Raji (cell line): Measurements from ENCODE around the gene PKNOX2.

ENCODE experiments used
- POLR2A ChIP-seq: IDR thresholded peaks from 2 replicates; pipeline ENCODE4 v1.6.1; 2011; ENCODE audit warnings: low read depth, low read length, control low read depth; ENCODE audit not compliant: insufficient read depth

The PKNOX2 gene

DNA sequence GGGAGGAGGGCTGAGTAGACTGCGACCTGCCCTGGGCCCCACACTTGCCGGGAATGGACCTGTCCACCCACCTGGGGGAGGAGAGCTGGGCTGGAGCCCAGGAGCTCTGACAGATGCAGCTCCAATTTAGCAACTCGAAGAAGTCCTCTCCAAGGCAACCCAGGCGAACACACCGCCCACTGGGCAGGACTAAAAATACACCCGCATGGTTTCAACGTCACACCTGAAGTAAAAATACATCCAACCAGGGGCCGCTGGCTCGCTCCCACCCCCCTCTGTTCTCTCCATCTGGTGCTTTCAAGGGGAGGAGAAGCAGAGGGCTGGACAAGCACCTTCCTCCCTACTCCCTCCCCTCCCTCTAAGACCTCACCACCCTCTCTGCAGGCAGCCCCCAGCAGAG lies 211.6 kb downstream of the PKNOX2 start:
- TF ChIP-seq POLR2A = no peak

DNA sequence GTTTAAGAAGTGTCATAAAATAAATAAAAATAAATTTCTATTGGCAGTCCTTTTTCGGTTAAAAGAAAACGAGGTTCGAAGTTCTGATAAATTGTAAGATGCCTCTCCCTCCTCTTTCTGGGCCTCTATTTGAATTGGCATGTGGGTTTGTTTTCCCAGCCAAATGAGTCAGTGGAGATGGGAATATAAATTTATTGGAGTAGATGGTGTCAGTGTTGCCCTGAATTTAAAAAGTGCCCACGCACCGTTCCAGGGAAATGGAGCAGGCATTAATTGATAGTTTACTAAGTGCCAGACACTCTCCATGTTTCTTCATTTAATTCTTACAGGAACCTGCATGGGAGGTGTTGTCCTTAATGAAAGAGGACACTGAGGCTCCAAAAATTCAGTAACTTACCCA lies 212.3 kb downstream of the PKNOX2 start:
- TF ChIP-seq POLR2A = no peak

DNA sequence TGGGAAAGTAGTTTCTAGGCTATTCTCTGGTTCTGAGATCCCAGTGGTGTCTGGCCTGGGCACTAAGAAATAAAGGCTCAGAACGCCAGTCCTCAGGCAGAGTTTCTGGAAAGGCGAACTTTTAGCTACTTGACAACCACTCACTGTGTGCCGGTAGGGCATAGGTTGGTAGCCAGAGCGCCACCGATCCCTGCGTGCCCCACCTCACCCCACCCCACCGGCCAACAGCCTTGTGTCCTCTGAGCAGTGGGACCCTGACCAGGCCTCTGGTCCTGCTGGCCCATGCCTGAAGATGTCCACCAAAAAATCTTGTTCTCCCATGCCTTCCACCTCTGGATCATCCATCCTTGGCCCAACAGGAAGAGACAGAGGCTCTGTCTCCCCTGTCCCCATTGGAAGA lies 213.5 kb downstream of the PKNOX2 start:
- no peak for TF ChIP-seq POLR2A

DNA sequence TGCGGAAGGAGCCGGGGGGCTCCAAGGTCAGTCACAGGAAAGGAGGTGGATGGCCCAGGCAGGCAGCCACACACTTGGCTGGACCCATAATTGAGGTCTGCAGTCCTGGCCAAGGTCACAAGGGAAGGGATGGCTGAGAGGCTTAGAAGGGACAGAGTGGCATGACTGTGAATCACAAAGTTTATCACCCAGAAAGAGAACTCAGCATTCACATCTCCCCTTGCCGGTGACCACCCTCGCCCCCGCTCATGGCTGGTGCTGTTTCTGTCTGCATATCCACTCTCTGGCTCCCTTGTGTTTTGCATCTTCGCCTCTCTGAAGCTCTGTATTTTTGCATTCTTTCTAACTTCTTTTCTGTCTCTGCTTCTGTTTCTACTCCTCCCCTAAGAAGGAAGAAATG lies 214.0 kb downstream of the PKNOX2 start:
- TF ChIP-seq POLR2A = no peak

DNA sequence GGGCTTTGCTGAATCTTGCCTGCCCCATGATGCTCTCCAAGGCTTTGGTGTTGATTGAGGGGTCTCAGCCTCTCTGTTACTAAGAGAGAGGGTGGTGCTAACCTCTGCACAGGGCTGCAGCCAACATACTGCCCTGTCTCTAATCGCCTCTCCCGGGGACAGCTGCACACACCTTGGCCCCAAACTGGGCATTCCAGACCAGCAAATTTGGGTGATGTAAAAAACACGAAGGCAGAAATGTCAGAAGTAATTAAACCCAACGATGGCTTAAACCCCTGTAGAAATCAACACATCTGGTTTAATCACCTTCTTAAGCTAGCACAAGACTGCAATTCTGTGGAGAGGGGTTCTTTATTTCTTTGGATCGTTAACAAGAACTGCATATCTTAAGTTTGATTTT lies 215.0 kb downstream of the PKNOX2 start:
- TF ChIP-seq POLR2A = no peak

DNA sequence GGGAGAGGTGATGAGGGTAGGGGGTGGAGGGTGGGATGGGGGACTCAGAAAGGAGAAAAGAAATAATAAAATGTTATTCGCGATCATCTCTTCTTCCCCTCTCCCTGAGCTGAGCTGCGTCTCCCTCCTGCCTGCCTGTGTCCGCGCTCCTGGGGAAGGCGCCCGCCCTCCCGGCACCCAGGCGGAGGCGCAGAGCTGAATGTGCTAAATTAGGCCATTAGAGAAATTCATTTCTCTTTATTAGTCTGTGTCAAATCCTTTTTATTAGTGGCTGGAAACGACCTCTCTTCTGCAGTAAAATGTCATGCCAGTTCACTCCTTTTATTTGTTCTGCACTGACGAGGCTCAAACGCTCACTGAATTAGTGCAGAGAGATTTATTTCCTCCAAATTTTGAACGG lies 215.4 kb downstream of the PKNOX2 start:
- TF ChIP-seq POLR2A = no peak

DNA sequence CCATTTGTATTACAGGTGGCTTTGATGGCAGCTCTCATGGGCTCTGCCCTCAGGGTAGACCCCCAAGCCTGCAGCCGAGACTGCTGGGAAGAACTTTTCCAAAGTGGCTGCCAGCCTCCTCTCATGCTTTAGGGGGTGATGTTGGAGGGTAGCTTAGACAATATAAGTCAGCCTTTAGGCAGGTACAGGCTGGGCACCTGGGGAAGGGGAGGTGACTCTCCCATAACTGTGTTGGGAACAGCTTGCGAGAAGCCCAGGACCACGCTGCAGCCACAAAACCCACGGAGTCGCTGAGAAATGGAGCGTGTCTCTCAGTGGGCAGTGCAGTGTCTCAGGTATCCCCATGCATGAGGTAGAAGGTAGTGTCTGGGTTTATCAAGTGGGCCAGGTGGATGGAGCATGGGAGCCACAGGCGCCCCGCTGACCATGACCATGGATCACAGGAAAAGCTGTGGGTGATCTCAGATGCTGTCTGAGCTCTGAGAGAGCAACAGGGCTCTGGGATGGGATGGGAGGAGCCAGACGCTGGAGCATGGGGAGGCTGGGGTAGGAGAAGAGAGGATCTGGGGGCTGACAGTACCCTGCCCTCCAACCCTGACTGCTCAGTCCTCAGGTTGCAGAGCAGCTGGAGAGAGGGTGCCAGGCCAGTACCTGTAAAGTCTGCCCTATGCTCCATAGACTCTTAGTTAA lies 216.3 kb downstream of the PKNOX2 start:
- no peak for TF ChIP-seq POLR2A

DNA sequence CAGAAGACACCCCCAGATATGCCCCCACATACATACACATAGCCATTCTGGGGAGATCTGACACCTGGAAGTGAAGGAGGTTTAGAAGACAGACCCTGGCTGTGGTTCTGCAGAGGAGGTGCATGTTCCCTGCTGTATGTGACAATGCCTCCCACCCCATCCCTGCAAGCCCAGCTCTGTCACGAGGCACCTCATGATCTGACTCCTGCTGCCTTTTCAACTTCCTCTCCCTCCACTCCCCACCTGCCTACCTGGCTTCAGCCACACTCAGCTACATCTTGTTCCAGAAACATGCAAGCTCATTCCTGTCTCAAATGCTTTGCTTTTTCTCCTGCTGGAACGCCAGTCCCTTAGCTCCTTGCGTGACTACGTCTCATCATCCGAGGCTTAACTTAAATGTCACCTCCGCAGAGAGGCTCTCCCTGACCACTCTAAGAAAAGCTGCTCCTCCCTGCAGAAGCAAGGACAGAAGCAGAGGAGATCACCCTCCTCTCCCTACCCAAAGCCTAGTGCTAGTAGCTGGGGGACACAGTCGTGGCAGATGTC lies 217.0 kb downstream of the PKNOX2 start:
- TF ChIP-seq POLR2A = no peak

DNA sequence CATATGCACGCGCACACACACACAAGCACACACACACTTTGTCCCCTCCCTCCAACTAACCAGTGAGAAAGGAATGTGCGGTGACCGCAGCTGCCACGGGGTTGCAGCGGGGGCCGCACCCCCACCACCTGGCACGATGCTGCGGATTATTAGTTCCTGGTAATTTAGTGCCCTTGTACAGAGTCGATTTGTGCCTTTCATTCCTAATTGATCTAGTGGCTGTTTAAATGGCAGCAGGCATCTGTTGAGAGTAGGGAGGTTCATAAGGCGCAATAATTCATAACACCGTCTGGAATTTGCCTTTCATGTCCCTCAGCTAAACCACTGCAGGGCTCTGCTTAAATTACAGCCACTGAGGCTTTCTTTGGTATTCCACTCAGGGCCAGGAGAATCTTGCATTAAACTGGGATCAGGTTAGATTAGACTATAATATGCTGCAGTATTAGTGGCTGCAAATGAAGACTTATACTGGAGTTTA lies 217.8 kb downstream of the PKNOX2 start:
- TF ChIP-seq POLR2A = no peak

DNA sequence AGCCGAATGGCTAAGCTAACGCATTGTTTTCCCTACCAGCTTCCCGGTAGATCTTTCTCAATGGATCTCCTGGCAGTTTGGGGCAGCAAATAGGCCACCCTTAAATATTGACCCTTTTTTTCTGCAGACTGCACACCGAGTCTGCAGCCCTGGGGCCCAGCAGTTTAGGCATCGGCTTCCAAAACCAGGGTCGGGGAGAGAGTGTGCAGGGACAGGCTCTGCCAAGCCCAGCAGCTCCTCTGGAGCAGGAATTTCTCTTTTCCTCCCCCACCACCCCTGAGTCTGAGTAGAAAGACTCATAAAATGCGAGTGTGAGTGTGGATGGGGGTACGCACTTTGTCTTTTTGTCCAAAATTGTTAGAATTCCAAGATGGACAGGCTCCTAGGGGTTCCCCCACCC lies 218.3 kb downstream of the PKNOX2 start:
- no peak for TF ChIP-seq POLR2A

DNA sequence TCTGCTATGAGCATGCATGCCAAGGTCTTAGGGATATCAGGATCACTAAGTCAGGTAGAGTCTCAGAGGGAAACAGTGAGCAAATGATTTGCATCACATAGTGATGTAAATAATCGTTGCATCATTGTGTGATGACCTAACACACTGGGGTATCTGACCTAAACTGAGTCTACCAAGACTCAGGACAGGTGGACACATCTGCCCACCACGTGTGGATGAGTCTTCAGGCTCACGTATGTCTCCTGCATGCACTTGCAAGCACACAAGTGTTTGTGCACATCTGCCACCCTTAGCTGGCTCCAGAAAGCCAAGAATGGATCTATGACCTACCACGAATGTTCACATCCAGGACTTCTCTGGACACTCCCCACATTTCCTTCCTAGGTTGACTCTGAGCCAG lies 220.3 kb downstream of the PKNOX2 start:
- TF ChIP-seq POLR2A = no peak

DNA sequence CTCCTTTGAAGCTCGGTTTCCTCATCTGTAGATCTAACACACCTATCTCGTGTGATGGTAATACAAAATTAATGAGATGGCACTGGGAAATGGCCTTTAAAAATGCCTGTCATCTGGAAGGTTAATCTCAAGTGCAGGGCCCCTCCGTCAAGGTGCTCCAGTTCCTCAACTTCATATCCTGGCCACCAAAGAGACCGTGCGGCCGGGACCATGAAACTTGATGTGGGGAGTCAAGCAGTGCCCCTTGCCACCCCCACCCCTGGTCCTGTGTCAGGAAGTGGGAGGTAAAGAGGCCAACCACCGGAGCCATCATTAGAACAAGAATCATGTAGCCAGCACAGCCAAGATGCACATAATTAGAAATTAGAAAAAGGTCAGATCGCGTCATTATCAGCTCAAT lies 223.3 kb downstream of the PKNOX2 start:
- TF ChIP-seq POLR2A = no peak

DNA sequence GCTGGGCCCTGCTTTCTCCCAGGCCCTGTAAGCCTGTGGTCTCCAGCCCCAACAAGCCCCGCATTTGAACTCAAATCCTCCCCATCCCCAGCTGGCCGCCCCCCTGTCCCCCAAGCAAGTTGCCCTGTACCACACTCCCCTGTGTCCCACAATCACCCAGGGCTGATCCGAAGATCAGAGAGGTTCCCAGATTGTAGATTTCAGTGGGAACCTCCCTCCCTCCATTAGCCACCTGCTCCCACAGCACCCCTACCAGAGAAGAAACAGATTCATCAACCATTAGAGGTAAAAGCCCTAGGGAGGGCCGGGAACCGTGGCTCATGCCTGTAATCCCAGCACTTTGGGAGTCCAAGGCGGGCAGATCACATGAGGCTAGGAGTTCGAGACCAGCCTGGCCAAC lies 224.1 kb downstream of the PKNOX2 start:
- no peak for TF ChIP-seq POLR2A

DNA sequence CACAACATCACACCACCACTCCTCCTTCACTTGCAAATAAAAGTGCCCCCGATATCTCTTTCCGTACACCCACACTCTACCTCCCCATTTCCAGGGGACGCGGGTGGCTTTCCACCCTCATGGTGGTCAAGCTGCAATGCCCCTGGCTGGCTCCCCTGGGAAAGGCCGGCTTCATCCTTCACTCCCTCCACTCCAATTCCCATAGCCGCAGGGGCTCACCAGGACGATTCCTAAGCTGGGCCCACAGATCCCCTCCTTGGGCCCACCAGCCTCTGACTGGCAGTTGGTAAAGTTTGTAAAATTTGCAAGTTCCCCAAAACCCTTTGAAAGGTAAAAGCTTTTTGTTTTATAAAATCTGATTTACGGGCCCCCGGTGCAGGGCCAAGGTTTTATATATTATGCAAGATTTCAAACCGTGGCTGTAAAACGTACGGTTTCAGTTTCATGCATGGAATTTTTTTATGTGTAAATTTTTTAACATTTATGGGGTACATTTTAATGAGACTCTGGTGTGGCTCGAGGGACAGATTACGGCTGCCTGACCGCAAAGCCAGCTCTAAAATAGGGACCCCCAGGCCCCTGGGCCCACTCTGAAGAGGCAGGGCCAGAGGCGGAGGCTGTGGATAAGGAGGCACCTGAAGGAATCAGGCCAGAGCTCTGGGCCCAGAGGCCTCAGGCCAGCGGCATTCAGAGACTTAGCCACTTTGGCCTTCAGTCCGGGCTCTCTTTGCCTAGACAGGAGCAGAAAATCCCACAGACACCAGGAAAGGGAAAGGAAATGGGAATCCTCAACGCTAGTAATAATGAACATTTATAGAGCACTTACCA lies 225.0 kb downstream of the PKNOX2 start:
- no peak for TF ChIP-seq POLR2A

DNA sequence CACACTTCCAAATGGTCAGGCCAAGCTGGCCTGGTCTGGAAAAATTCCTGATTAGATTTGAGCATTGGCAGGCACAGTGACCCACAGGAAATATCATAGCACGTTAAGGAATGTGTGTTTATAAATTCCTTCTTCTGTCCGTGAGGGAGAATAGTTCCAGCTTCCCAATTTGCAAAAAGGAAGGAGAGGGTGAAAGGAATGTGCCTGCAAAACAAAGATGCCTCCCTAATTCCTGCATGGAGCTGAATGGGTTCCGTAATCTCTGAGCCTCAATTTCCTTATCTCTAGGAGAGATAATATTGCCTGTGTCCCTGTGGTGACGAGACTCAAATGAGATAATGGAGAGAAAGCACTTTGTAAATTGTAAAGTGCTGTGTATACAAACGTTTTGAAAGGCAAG lies 226.4 kb downstream of the PKNOX2 start:
- no peak for TF ChIP-seq POLR2A

DNA sequence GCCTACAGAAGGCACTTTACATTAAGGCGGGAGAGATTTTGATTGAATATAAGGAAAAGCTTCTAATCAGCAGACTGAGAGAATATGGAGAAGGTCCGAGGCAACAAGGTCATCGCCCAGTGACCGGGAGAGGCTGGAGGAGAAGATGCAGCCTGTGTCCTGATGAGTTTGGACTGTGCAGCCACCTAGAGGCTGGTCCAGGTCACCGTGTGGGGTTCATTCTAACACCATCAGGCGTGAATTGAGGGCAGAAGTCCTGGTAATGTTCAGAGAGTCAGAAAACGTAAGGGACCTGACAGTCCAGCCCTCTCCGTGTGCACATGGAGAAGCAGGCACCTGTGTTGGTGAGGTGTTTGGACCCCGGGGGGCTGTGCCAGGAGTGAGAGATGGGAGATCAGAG lies 228.8 kb downstream of the PKNOX2 start:
- TF ChIP-seq POLR2A = no peak
